ENCODE data around the gene MRPL9. TPM values are rescaled to one million over a fixed set of nuclear protein-coding genes. Genes with fewer than 3 reads are reported as not detected.

Gene MRPL9
- total and polyA plus RNA-seq, 2 donors (not counting 1 experiment from before 2014, with no cell fraction given) = 65.5 to 84.6 TPM

GRCh38 chr1:151790071-151790939 is 27.0 kb upstream of the MRPL9 start, which contains the start of gene TDRKH:
Gene TDRKH, minus strand, starts transcription at chr1:151790500. Its CDS starts 7,478 bp downstream, at chr1:151783022.
- POLR2A ChIA-PET = interaction anchor here (0.6 to 1.8 kb wide), 5 partner anchors 27 to 242 kb away, joined by 3 to 13 read pairs (median 3); partner anchors contain the start of genes MRPL9, RIIAD1 and SNX27
- peak within 1 kb of the TSS; percentile 97 for H2AFZ ChIP-seq (ENCODE audit: insufficient read depth, low read depth, low read length, poor library complexity, severe bottlenecking)
- H3K79me2 ChIP-seq (ENCODE audit: control insufficient read depth, insufficient read depth, low read length) = peaks cover 3% of the 10 kb centered on the region
- CTCF ChIA-PET = interaction anchor here (0.7 to 2.3 kb wide), 5 partner anchors 11 to 46 kb away, joined by 3 to 11 read pairs (median 3); partner anchors contain the start of genes MRPL9 and RORC
- Mint-ChIP-seq H3K4me3 (peak within 1 kb of the TSS; percentile 96), H3K27me3 (no peaks in the 10 kb centered on the region), H3K4me1 (peaks cover 26% of the 10 kb centered on the region), H3K27ac (peak within 1 kb of the TSS; percentile 89), H3K9me3 (ENCODE audit: insufficient read depth) (no peaks in the 10 kb centered on the region)
- H3K9ac ChIP-seq (ENCODE audit: low read length) = peak within 1 kb of the TSS; percentile 88
- peak within 1 kb of the TSS; percentile 15 to 67 for H3K27ac ChIP-seq (ENCODE audit: low read length in 2 of 2)
- H3K4me3 ChIP-seq (ENCODE audit: control extremely low read depth in 1 of 5, extremely low read depth in 1 of 5, insufficient read depth in 1 of 5, low read depth in 2 of 5, low read length in 4 of 5) = peak within 1 kb of the TSS; percentile 72 to 97 (median 91)
- ATAC-seq (ENCODE audit: low read depth) (peak; percentile 93), DNase-seq (peak; percentile 99)
- intact Hi-C loops (cut with micrococcal nuclease) = loop anchor here (1.0 to 5.0 kb wide), 9 partner anchors 27 to 331 kb away; partner anchors contain the start of genes CGN, MRPL9, POGZ and RIIAD1
- H4K20me1 ChIP-seq (ENCODE audit: control insufficient read depth, insufficient read depth, low read length, poor library complexity, severe bottlenecking) = no peaks in the 10 kb centered on the region
- H3K27me3 ChIP-seq (replicated peaks in 1 of 4; ENCODE audit: control extremely low read depth in 1 of 4, control insufficient read depth in 3 of 4, insufficient read depth in 4 of 4, low read length in 3 of 4) = no peaks in the 10 kb centered on the region
- no peaks in the 10 kb centered on the region for H3K9me3 ChIP-seq (ENCODE audit: control extremely low read depth in 1 of 3, control insufficient read depth in 2 of 3, insufficient read depth in 1 of 3, low read length in 2 of 3)
- H3K36me3 ChIP-seq (replicated peaks in 1 of 2; ENCODE audit: control extremely low read depth in 1 of 2, control insufficient read depth in 1 of 2, extremely low read depth in 1 of 2, insufficient read depth in 2 of 2, low read length in 1 of 2) = no peaks in the 10 kb centered on the region
- WGBS (ENCODE audit: insufficient coverage) = 1% methylated on average over 58 of the region's 58 CpGs
- TF ChIP-seq EZH2 (IDR thresholded peaks at IDR 0.05; ENCODE audit: borderline replicate concordance, insufficient read depth, low read depth, low read length, poor library complexity, severe bottlenecking) (peak; percentile 88), CTCF (IDR thresholded peaks at IDR 0.05) (peak; percentile 14)
- peaks cover 9 to 10% of the 10 kb centered on the region in 2 donors for H3K4me1 ChIP-seq (ENCODE audit: control insufficient read depth in 2 of 2, insufficient read depth in 2 of 2, low read length in 2 of 2)
- peak within 1 kb of the TSS; percentile 84 for H3K4me2 ChIP-seq (replicated peaks; ENCODE audit: low read depth, low read length, poor library complexity, severe bottlenecking)
